WTC11 (cell line): Measurements from ENCODE around the gene MAGEB3. TPM values are rescaled to one million over a fixed set of nuclear protein-coding genes. Genes with fewer than 3 reads are reported as not detected.

Source experiments
- ATAC-seq: fragments of 200-7000 bp; cut with Tn5 transposase; 2 replicates; pipeline ENCODE4 v1.10.0; 2021; ENCODE audit warnings: mild to moderate bottlenecking, moderate library complexity
- CTCF ChIA-PET: fragments of 300-600 bp; sonication (Branson Sonifier 250); formaldehyde crosslinking; loops from one replicate; lab custom pipeline; 2021; ENCODE audit warnings: antibody characterized with exemption; lab: Charles Lee
- POLR2A ChIA-PET: fragments of 350-600 bp; sonication (Branson Sonifier 250); formaldehyde crosslinking; loops from one replicate; lab custom pipeline; 2021; ENCODE audit warnings: antibody characterized with exemption; lab: Charles Lee
- DNase-seq: peaks from one replicate; pipeline ENCODE4 v3.0.0; 2021; ENCODE audit warnings: low spot score
- H3K27ac Mint-ChIP-seq: 2 replicates; pipeline ENCODE4 v1.8.0; 2021; ENCODE audit warnings: mixed read lengths
- H3K27me3 Mint-ChIP-seq: 2 replicates; pipeline ENCODE4 v1.8.0; 2021; ENCODE audit warnings: low read depth, mild to moderate bottlenecking, moderate library complexity, mixed read lengths
- H3K36me3 Mint-ChIP-seq: 2 replicates; pipeline ENCODE4 v1.8.0; 2021; ENCODE audit warnings: mixed read lengths
- H3K4me1 Mint-ChIP-seq: 2 replicates; pipeline ENCODE4 v1.8.0; 2022; ENCODE audit warnings: mixed read lengths
- H3K4me3 Mint-ChIP-seq: 2 replicates; pipeline ENCODE4 v1.8.0; 2021; ENCODE audit warnings: mild to moderate bottlenecking, moderate library complexity, mixed read lengths
- H3K9me3 Mint-ChIP-seq: 2 replicates; pipeline ENCODE4 v1.8.0; 2021; ENCODE audit warnings: mixed read lengths
- ATF1 ChIP-seq: sonication (generic); formaldehyde crosslinking; IDR thresholded peaks from 2 replicates; pipeline ENCODE4 v1.8.1; 2023; ENCODE audit warnings: mild to moderate bottlenecking, moderate library complexity, missing genetic modification reagents
- CREB1 ChIP-seq: sonication (generic); formaldehyde crosslinking; IDR thresholded peaks from 2 replicates; pipeline ENCODE4 v1.8.0; 2023; ENCODE audit warnings: mild to moderate bottlenecking, missing genetic modification reagents
- ELF4 ChIP-seq: sonication (generic); formaldehyde crosslinking; IDR thresholded peaks from 2 replicates; pipeline ENCODE4 v1.8.1; 2022; ENCODE audit warnings: low read depth, mild to moderate bottlenecking, moderate library complexity, missing genetic modification reagents
- EMX1 ChIP-seq: fragments of 250-450 bp; sonication (Bioruptor Pico); IDR thresholded peaks from 2 replicates; pipeline ENCODE4 v1.8.0; 2021; ENCODE audit warnings: mild to moderate bottlenecking
- ESRRA ChIP-seq: sonication (generic); formaldehyde crosslinking; IDR thresholded peaks from 2 replicates; pipeline ENCODE4 v1.8.1; 2022; ENCODE audit warnings: mild to moderate bottlenecking, missing genetic modification reagents, borderline replicate concordance
- IRF2 ChIP-seq: sonication (generic); formaldehyde crosslinking; IDR thresholded peaks from 2 replicates; pipeline ENCODE4 v1.8.0; 2022; ENCODE audit warnings: low read depth, missing genetic modification reagents, borderline replicate concordance
- JAZF1 ChIP-seq: fragments of 250-450 bp; sonication (Bioruptor Pico); IDR thresholded peaks from 2 replicates; pipeline ENCODE4 v1.9.0; 2021; ENCODE audit warnings: moderate library complexity, mild to moderate bottlenecking, inconsistent platforms
- NFE2L1 ChIP-seq: sonication (generic); formaldehyde crosslinking; IDR thresholded peaks from 2 replicates; pipeline ENCODE4 v1.8.1; 2023; ENCODE audit warnings: missing genetic modification reagents
- OVOL2 ChIP-seq: fragments of 250-450 bp; sonication (Bioruptor Pico); IDR thresholded peaks from 2 replicates; pipeline ENCODE4 v1.9.0; 2021; ENCODE audit warnings: mild to moderate bottlenecking, borderline replicate concordance
- RORB ChIP-seq: fragments of 250-450 bp; sonication (Bioruptor Pico); IDR thresholded peaks from 2 replicates; pipeline ENCODE4 v1.9.0; 2021; ENCODE audit warnings: mild to moderate bottlenecking
- SP1 ChIP-seq: sonication (generic); formaldehyde crosslinking; conservative IDR thresholded peaks from 2 replicates; pipeline ENCODE4 v1.8.1; 2022; ENCODE audit warnings: missing genetic modification reagents
- TCF7 ChIP-seq: sonication (generic); formaldehyde crosslinking; IDR thresholded peaks from 2 replicates; pipeline ENCODE4 v1.8.0; 2022; ENCODE audit warnings: mild to moderate bottlenecking, low read depth, missing genetic modification reagents, moderate library complexity
- TP53 ChIP-seq: sonication (generic); formaldehyde crosslinking; IDR thresholded peaks from 2 replicates; pipeline ENCODE4 v1.8.1; 2023; ENCODE audit warnings: mild to moderate bottlenecking, missing genetic modification reagents
- ZBTB21 ChIP-seq: sonication (generic); formaldehyde crosslinking; IDR thresholded peaks from 2 replicates; pipeline ENCODE4 v1.8.1; 2023; ENCODE audit warnings: mild to moderate bottlenecking, missing genetic modification reagents, borderline replicate concordance
- ZNF232 ChIP-seq: sonication (generic); formaldehyde crosslinking; IDR thresholded peaks from 2 replicates; pipeline ENCODE4 v1.8.0; 2022; ENCODE audit warnings: mild to moderate bottlenecking, missing genetic modification reagents
- ZNF396 ChIP-seq: fragments of 250-450 bp; sonication (Bioruptor Pico); IDR thresholded peaks from 2 replicates; pipeline ENCODE4 v1.8.0; 2021; ENCODE audit warnings: mild to moderate bottlenecking, moderate library complexity, borderline replicate concordance
- total RNA-seq: library from RNA; stranded (reverse); gene quantifications from 3 replicates; pipeline ENCODE4 v1.2.3, GENCODE V29; 2021
- TF ChIP-seq, protein P1 (sequence below): sonication (generic); formaldehyde crosslinking; IDR thresholded peaks from 2 replicates; pipeline ENCODE4 v1.8.0; 2022; ENCODE audit warnings: mild to moderate bottlenecking, missing genetic modification reagents
- TF ChIP-seq, protein P2 (sequence below): fragments of 250-450 bp; sonication (Bioruptor Pico); IDR thresholded peaks from 2 replicates; pipeline ENCODE4 v2.1.2; 2022; ENCODE audit warnings: mild to moderate bottlenecking, moderate library complexity
- TF ChIP-seq, protein P3 (sequence below): sonication (generic); formaldehyde crosslinking; IDR thresholded peaks from 2 replicates; pipeline ENCODE4 v1.8.1; 2023; ENCODE audit warnings: mild to moderate bottlenecking, missing genetic modification reagents, moderate library complexity
- TF ChIP-seq, protein P4 (sequence below): sonication (generic); formaldehyde crosslinking; IDR thresholded peaks from 2 replicates; pipeline ENCODE4 v1.8.0; 2023; ENCODE audit warnings: missing genetic modification reagents
- TF ChIP-seq, protein P5 (sequence below): sonication (generic); formaldehyde crosslinking; IDR thresholded peaks from 2 replicates; pipeline ENCODE4 v1.8.1; 2022; ENCODE audit warnings: low read depth, missing genetic modification reagents, borderline replicate concordance
- TF ChIP-seq, protein P6 (sequence below): sonication (generic); formaldehyde crosslinking; IDR thresholded peaks from 2 replicates; pipeline ENCODE4 v1.8.1; 2023; ENCODE audit warnings: mild to moderate bottlenecking, missing genetic modification reagents, borderline replicate concordance
- TF ChIP-seq, protein P7 (sequence below): sonication (generic); formaldehyde crosslinking; IDR thresholded peaks from 2 replicates; pipeline ENCODE4 v1.8.0; 2022; ENCODE audit warnings: mild to moderate bottlenecking, missing genetic modification reagents

MAGEB3 gene
- total RNA-seq, 1 experiment from 2014 or later = 0.11 TPM

DNA sequence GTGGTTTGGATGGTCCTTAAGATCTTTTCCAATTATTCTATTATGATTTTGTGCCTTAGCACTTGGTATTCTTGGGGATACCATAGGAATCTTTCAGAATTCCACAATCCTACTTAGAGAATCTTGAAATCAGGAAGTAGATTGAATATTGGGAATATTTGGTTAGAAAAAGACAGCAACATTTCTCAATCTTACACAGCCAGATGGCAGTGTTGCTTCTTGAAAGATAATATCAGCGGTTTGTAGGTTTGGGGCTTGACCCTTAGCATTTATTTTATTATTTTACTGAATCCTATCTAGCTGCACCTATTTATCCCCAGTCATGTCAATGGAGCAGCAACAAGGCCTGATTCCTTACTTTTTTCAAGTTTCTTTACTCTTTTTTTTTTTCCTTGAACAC lies 45.0 kb downstream of the MAGEB3 start:
- Mint-ChIP-seq H3K9me3 (no peaks in the 10 kb centered on the region), H3K27me3 (no peaks in the 10 kb centered on the region; the same call in 1 of the 2 replicates), H3K4me1 (peaks cover 2% of the 10 kb centered on the region; the same call in 1 of the 2 replicates), H3K4me3 (no peak overlapping the region), H3K27ac (no peak overlapping the region), H3K36me3 (no peaks in the 10 kb centered on the region)
- TF ChIP-seq ZNF396 (CRISPR knock-in tag) (no peak), IRF2 (CRISPR knock-in tag) (no peak), ATF1 (CRISPR knock-in tag) (no peak), CREB1 (CRISPR knock-in tag) (no peak), ZNF232 (CRISPR knock-in tag) (no peak), TCF7 (CRISPR knock-in tag) (no peak), RORB (CRISPR knock-in tag) (no peak), EMX1 (CRISPR knock-in tag) (no peak), ESRRA (CRISPR knock-in tag) (no peak), JAZF1 (CRISPR knock-in tag) (no peak)
- TF ChIP-seq, protein P1, sequence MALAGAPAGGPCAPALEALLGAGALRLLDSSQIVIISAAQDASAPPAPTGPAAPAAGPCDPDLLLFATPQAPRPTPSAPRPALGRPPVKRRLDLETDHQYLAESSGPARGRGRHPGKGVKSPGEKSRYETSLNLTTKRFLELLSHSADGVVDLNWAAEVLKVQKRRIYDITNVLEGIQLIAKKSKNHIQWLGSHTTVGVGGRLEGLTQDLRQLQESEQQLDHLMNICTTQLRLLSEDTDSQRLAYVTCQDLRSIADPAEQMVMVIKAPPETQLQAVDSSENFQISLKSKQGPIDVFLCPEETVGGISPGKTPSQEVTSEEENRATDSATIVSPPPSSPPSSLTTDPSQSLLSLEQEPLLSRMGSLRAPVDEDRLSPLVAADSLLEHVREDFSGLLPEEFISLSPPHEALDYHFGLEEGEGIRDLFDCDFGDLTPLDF (CRISPR knock-in tag) = no peak
- TF ChIP-seq, protein P2, sequence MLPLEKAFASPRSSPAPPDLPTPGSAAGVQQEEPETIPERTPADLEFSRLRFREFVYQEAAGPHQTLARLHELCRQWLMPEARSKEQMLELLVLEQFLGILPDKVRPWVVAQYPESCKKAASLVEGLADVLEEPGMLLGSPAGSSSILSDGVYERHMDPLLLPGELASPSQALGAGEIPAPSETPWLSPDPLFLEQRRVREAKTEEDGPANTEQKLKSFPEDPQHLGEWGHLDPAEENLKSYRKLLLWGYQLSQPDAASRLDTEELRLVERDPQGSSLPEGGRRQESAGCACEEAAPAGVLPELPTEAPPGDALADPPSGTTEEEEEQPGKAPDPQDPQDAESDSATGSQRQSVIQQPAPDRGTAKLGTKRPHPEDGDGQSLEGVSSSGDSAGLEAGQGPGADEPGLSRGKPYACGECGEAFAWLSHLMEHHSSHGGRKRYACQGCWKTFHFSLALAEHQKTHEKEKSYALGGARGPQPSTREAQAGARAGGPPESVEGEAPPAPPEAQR (CRISPR knock-in tag) = no peak
- TF ChIP-seq, protein P3, sequence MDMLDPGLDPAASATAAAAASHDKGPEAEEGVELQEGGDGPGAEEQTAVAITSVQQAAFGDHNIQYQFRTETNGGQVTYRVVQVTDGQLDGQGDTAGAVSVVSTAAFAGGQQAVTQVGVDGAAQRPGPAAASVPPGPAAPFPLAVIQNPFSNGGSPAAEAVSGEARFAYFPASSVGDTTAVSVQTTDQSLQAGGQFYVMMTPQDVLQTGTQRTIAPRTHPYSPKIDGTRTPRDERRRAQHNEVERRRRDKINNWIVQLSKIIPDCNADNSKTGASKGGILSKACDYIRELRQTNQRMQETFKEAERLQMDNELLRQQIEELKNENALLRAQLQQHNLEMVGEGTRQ (CRISPR knock-in tag) = no peak
- TF ChIP-seq, protein P4, sequence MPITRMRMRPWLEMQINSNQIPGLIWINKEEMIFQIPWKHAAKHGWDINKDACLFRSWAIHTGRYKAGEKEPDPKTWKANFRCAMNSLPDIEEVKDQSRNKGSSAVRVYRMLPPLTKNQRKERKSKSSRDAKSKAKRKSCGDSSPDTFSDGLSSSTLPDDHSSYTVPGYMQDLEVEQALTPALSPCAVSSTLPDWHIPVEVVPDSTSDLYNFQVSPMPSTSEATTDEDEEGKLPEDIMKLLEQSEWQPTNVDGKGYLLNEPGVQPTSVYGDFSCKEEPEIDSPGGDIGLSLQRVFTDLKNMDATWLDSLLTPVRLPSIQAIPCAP (CRISPR knock-in tag) = no peak
- CTCF ChIA-PET = no interaction called here
- ATAC-seq (no peak), DNase-seq (no peak)
- POLR2A ChIA-PET = no interaction called here

DNA sequence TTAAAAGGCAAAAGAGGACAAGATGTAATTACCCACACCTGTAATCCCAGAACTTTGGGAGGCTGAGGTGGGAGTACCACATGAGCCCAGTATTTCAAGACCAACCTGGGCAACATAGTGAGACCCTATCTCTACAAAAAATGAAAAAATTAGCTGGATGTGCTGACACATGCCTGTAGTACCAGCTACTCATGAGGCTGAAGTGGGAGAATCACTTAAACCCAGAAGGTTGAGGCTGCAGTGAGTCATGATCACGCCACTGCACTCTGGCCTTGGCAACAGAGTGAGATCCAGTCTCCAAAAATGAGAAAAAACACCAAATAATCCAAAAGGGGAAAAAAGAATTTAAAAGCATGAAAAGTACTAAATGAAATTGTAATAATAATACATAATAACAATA lies 47.9 kb downstream of the MAGEB3 start:
- Mint-ChIP-seq H3K27me3 (no peaks in the 10 kb centered on the region), H3K9me3 (no peaks in the 10 kb centered on the region), H3K27ac (no peak overlapping the region), H3K36me3 (no peaks in the 10 kb centered on the region), H3K4me3 (no peak overlapping the region), H3K4me1 (peaks cover 2% of the 10 kb centered on the region; the same call in 1 of the 2 replicates)
- CTCF ChIA-PET = no interaction called here
- POLR2A ChIA-PET = no interaction called here
- DNase-seq (no peak), ATAC-seq (no peak)
- TF ChIP-seq ELF4 (CRISPR knock-in tag) = no peak
- no peak for TF ChIP-seq NFE2L1 (CRISPR knock-in tag)
- TF ChIP-seq, protein P5, sequence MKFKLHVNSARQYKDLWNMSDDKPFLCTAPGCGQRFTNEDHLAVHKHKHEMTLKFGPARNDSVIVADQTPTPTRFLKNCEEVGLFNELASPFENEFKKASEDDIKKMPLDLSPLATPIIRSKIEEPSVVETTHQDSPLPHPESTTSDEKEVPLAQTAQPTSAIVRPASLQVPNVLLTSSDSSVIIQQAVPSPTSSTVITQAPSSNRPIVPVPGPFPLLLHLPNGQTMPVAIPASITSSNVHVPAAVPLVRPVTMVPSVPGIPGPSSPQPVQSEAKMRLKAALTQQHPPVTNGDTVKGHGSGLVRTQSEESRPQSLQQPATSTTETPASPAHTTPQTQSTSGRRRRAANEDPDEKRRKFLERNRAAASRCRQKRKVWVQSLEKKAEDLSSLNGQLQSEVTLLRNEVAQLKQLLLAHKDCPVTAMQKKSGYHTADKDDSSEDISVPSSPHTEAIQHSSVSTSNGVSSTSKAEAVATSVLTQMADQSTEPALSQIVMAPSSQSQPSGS (CRISPR knock-in tag) = no peak
- TF ChIP-seq OVOL2 = no peak
- TF ChIP-seq, protein P4 (CRISPR knock-in tag) = no peak
- TF ChIP-seq ESRRA (CRISPR knock-in tag) = no peak
- TF ChIP-seq, protein P6, sequence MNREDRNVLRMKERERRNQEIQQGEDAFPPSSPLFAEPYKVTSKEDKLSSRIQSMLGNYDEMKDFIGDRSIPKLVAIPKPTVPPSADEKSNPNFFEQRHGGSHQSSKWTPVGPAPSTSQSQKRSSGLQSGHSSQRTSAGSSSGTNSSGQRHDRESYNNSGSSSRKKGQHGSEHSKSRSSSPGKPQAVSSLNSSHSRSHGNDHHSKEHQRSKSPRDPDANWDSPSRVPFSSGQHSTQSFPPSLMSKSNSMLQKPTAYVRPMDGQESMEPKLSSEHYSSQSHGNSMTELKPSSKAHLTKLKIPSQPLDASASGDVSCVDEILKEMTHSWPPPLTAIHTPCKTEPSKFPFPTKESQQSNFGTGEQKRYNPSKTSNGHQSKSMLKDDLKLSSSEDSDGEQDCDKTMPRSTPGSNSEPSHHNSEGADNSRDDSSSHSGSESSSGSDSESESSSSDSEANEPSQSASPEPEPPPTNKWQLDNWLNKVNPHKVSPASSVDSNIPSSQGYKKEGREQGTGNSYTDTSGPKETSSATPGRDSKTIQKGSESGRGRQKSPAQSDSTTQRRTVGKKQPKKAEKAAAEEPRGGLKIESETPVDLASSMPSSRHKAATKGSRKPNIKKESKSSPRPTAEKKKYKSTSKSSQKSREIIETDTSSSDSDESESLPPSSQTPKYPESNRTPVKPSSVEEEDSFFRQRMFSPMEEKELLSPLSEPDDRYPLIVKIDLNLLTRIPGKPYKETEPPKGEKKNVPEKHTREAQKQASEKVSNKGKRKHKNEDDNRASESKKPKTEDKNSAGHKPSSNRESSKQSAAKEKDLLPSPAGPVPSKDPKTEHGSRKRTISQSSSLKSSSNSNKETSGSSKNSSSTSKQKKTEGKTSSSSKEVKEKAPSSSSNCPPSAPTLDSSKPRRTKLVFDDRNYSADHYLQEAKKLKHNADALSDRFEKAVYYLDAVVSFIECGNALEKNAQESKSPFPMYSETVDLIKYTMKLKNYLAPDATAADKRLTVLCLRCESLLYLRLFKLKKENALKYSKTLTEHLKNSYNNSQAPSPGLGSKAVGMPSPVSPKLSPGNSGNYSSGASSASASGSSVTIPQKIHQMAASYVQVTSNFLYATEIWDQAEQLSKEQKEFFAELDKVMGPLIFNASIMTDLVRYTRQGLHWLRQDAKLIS (CRISPR knock-in tag) = no peak
- no peak for TF ChIP-seq ZBTB21
- no peak for TF ChIP-seq SP1
- no peak for TF ChIP-seq EMX1 (CRISPR knock-in tag)
- no peak for TF ChIP-seq IRF2 (CRISPR knock-in tag)
- no peak for TF ChIP-seq TP53
- TF ChIP-seq, protein P7, sequence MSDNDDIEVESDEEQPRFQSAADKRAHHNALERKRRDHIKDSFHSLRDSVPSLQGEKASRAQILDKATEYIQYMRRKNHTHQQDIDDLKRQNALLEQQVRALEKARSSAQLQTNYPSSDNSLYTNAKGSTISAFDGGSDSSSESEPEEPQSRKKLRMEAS = no peak
